ENCODE measurements around the gene CACNA1A.

Gene CACNA1A

DNA sequence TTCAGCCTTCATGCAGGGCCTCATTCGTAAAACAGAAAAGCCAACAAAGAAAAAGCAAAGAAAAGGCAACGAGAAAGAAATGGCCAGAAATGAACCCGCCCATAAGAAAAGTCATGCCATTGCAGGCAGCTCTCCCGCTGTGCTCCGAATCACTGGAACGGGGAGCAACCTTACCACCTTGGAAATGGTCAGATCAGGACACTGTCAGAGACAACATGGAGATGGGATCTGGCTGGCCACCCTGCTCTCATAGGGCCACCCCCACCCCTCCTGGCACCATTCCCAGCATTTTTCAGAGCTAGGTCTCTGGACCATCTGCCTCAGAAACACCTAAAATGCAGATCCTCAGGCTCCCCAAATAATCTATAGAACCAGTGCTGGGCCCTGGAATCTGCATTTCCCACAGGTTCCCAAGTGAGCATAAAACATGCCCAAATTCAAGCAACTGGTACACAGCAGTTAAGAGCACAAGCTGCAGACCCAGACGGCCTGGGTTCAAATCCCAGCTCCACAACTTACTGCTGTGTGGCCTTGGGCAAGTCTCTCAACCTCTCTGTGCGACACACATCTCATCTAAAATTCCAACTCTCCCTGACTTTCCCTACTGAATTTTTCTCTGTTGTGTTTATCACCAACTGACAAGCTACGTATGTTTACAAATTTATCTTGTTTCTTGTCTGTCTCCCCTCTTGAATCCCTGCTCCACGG is 204.5 kb downstream of the CACNA1A start:
- Mint-ChIP-seq H3K9me3 (no peaks in the 10 kb centered on the region), H3K4me1 (no peaks in the 10 kb centered on the region), H3K36me3 (ENCODE audit: low read depth) (no peaks in the 10 kb centered on the region), H3K27me3 (ENCODE audit: low read depth) (peaks cover 14% of the 10 kb centered on the region), H3K27ac (no peak overlapping the region), H3K4me3 (no peak overlapping the region)
- no peak for TF ChIP-seq CTCF (IDR thresholded peaks at IDR 0.05; ENCODE audit: unreplicated experiment in 3 of 3)

DNA sequence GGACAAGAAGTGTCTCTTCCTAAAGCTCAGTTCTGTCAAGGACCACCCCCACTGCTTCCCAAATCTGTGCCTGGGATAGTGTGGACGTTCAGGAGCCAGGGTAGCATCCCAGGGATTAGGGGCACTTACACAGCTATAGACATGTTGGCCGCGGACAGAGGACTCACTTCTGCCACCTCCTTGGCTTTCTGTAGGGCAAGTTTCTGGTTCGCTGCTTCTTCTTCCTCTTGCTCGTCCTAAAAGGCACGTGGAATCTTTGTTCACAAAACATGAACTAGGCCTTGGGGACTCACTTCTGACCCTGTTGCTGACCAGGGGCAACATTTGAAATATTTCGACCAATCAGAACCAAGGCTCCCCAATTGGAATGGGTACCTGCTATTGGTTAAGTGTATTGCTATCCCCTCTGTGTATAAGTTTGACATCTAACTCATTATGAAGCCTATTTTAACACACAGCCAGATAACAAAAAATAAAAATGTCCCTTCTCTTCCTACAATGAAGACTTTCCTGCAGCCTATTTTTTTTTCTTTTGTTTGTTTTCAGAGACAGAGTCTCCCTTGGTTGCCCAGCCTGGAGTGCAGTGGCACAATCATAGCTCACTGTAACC is 205.8 kb downstream of the CACNA1A start:
- H3K36me3 Mint-ChIP-seq (ENCODE audit: low read depth): no peaks in the 10 kb centered on the region
- TF ChIP-seq CTCF (IDR thresholded peaks at IDR 0.05; ENCODE audit: unreplicated experiment in 3 of 3): no peak
- H3K9me3 Mint-ChIP-seq: no peaks in the 10 kb centered on the region
- H3K27me3 Mint-ChIP-seq (ENCODE audit: low read depth): peaks cover 14% of the 10 kb centered on the region
- no peaks in the 10 kb centered on the region for H3K4me1 Mint-ChIP-seq
- H3K27ac Mint-ChIP-seq: no peak overlapping the region
- no peak overlapping the region for H3K4me3 Mint-ChIP-seq

DNA sequence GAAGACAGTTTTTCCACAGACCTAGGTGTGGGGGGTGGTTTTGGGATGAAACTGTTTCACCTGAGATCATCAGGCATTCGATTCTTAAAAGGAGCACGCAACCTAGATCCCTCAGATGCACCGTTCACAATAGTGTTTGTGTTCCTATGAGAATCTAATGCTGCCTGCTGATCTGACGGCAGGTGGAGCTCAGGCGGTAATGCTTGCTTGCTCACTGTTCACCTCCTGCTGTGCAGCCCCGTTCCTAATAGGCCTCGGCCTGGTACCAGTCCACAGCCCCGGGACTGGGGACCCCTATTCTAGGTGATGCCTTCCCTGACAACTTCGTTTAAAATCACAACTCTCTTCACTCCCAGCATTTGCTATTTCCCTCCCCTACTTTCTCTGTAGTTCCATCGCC is 206.4 kb downstream of the CACNA1A start:
- Mint-ChIP-seq H3K27me3 (ENCODE audit: low read depth) (peaks cover 14% of the 10 kb centered on the region), H3K27ac (no peak overlapping the region), H3K4me3 (no peak overlapping the region), H3K4me1 (no peaks in the 10 kb centered on the region), H3K36me3 (ENCODE audit: low read depth) (no peaks in the 10 kb centered on the region), H3K9me3 (no peaks in the 10 kb centered on the region)
- TF ChIP-seq CTCF (IDR thresholded peaks at IDR 0.05; ENCODE audit: unreplicated experiment in 3 of 3): no peak

DNA sequence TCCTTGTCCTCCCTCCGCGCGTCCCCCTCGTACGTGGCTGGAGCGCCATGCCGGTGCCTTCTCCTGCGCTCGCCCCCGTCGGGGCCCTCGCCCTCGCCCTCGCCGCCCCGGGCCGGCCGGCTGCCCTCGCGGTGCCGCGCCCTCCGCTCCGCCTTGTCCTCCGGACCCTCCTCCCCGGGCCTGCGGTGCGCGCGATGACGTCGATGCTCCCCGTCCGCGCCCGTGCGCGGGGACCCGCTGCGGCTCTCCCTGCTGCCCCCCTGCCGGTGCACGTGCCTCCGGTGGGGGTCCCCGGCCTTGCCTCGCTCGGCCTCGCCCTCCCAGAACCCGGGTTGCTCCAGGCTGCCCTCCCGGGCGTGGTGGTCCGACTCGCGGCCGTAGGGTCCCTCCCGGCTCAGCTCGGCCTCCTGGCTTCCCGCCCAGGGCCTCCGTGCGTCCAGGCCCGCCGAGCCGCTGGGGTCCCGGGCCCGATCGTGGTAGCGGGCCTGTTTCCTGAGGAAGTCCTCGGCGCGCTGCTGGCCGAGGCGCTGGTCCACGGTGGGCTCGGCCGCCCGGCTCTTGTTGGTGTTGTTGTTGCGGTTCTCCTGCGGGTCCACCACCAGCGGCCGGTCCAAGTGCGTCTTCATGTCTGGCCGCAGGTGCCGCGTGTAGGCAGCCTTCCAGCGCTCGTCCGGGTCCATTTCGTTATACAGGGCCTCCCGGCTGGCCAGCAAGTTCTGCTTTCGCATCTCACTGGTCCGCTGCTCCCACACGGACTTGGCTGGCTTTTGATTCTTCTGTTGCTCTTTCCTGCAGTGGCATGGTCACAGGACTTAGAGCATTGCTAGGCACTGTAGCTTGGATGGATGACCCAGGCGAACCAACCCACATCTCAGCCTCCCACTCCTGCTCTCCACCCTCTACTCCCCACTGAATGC is 207.5 kb downstream of the CACNA1A start:
- TF ChIP-seq CTCF (IDR thresholded peaks at IDR 0.05; ENCODE audit: unreplicated experiment in 3 of 3): no peak
- H3K4me1 Mint-ChIP-seq: no peaks in the 10 kb centered on the region
- H3K4me3 Mint-ChIP-seq: no peak overlapping the region
- H3K27ac Mint-ChIP-seq: no peak overlapping the region
- no peaks in the 10 kb centered on the region for H3K36me3 Mint-ChIP-seq (ENCODE audit: low read depth)
- H3K9me3 Mint-ChIP-seq: no peaks in the 10 kb centered on the region
- H3K27me3 Mint-ChIP-seq (ENCODE audit: low read depth): peaks cover 12% of the 10 kb centered on the region

DNA sequence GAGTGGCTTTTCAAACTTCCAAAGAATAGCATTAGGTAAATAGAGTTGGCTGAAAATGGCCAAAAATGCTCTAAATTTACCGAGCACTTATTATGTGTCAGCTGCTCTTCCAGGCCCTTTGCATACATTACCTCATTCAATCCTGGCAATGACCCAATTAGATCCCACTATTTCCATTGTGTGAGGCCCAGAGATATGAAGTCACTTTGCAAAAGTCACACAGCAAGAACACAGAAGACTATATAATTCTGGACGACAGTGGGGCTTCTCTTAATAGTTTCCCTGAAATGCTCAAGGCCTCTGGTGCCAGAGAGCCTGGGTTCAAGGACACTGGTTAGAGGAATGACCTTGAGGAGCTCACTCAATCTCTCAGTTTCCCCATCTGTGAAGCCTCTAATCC is 209.3 kb downstream of the CACNA1A start:
- TF ChIP-seq CTCF (IDR thresholded peaks at IDR 0.05; ENCODE audit: unreplicated experiment in 3 of 3): no peak

More for the DNA sequence above, 209.3 kb downstream of the CACNA1A start:
- no peaks in the 10 kb centered on the region for H3K36me3 Mint-ChIP-seq (ENCODE audit: low read depth)
- no peak overlapping the region for H3K4me3 Mint-ChIP-seq
- peaks cover 11% of the 10 kb centered on the region for H3K27me3 Mint-ChIP-seq (ENCODE audit: low read depth)
- no peaks in the 10 kb centered on the region for H3K4me1 Mint-ChIP-seq
- no peak overlapping the region for H3K27ac Mint-ChIP-seq
- no peaks in the 10 kb centered on the region for H3K9me3 Mint-ChIP-seq
